Adrenal gland (tissue), 12 donors: ENCODE data around the gene SMAD7. TPM values are rescaled to one million over a fixed set of nuclear protein-coding genes. Genes with fewer than 3 reads are reported as not detected.

Experiments used
- DNase-seq, 7 donors: peaks; one replicate each; pipeline ENCODE4 v3.0.0-alpha.2; 2019 to 2020
- H3K27ac ChIP-seq, 5 donors: fragments of 200-600 bp; sonication (generic) in 4 of 5; 1 replicate in 3 of 5; 2 replicates in 2 of 5; pipeline versions ENCODE4 v1.5.1 to v1.8.0; 2016 to 2020; ENCODE audit warnings: mild to moderate bottlenecking in 1 of 5
- H3K27me3 ChIP-seq: fragments of 200-600 bp; 2 replicates; pipeline ENCODE4 v1.8.0; 2021
- H3K36me3 ChIP-seq, 2 donors: fragments of 200-600 bp; replicated peaks in 1 of 2; 1 replicate in 1 of 2; 2 replicates in 1 of 2; pipeline versions ENCODE4 v1.5.1 to v1.8.0; 2018 to 2022
- H3K4me1 ChIP-seq, 2 donors: fragments of 200-600 bp; replicated peaks in 1 of 2; 1 replicate in 1 of 2; 2 replicates in 1 of 2; pipeline versions ENCODE4 v1.5.1 to v1.8.0; 2018 to 2021
- H3K4me3 ChIP-seq, 4 donors: fragments of 200-600 bp; sonication (generic) in 3 of 4; one replicate each; pipeline ENCODE4 v1.5.1; 2016 to 2018
- H3K9me3 ChIP-seq, 3 donors: fragments of 200-600 bp; sonication (generic) in 1 of 3; replicated peaks in 1 of 3; 1 replicate in 2 of 3; 2 replicates in 1 of 3; pipeline versions ENCODE4 v1.5.1 to v1.8.0; 2016 to 2021
- POLR2A ChIP-seq, 2 donors: fragments of 450-650 bp; IDR thresholded peaks; one replicate each; pipeline ENCODE4 v1.6.1; 2017; ENCODE audit warnings: antibody characterized with exemption in 2 of 2, mild to moderate bottlenecking in 2 of 2, moderate library complexity in 1 of 2
- WGBS, 4 donors: extraction: QIAGEN DNeasy Blood & Tissue Kit in 2 of 4; methylation state at CpG; one replicate each; pipeline versions ENCODE4 v1.1.5 to v1.1.7; 2013 to 2017; 5-methylcytosine and 5-hydroxymethylcytosine counted together
- intact Hi-C, 2 donors: fragments of 100-400 bp; cut with DNase I; formaldehyde crosslinking; loops; one replicate each; pipeline versions ENCODE4 v1.14.1 to v1.15.0; 2022 to 2023
- polyA plus RNA-seq, 3 donors: library from polyadenylated mRNA; stranded (reverse); fragments of 200-250 nt in 2 of 3; fragments of 350-450 nt in 1 of 3; fragmentation: Illumina TruSeq in 1 of 3; extraction: RNeasy Lipid Tissue Mini Kit (QIAGEN cat#74804) in 1 of 3; gene quantifications; one replicate each; pipeline ENCODE4 v1.2.3, GENCODE V29; 2013 to 2014
- total RNA-seq, 9 donors: library from RNA; depleted of rRNA in 4 of 9; stranded (reverse); fragments of >200 nt in 4 of 9; fragments of 120-200 nt in 1 of 9; fragmentation: NEBNext Ultra II Directional in 1 of 9; extraction: Animal tissue kit (Norgen Biotek cat#: 25700) in 1 of 9; gene quantifications; one replicate each; pipeline versions ENCODE4 v1.1.0 to v1.2.4, GENCODE V29; 2013 to 2023
- TF ChIP-seq, protein P1 (sequence below), 6 experiments: fragments of 450-650 bp in 4 of 6; fragments of 200-600 bp in 2 of 6; sonication (generic) in 1 of 6; IDR thresholded peaks; 1 replicate in 5 of 6; 2 replicates in 1 of 6; pipeline versions ENCODE4 v1.5.1 to v1.8.0; 2016 to 2021; ENCODE audit warnings: antibody characterized with exemption in 6 of 6, mild to moderate bottlenecking in 2 of 6, moderate library complexity in 1 of 6
- donor health status: healthy with polysubstance abuse.
- donor health status: Bipolar disorder and iron deficiency.
- donor health status: DM: yes; HTN: yes; CAD: no.
- donor health status: DM: no; HTN: no; CAD: no.
- donor health status: DM: no; HTN: no; CAD: no.
- donor health status: DM: yes; HTN: yes; CAD: no.

The SMAD7 gene
- total and polyA plus RNA-seq, 12 donors: 6.1 to 68.3 (median 16.8) TPM

GRCh38 chr18:48941672-48942071, 9.1 kb downstream of the SMAD7 start:
- peaks cover 0 to 10% of the 10 kb centered on the region in 2 donors for H3K36me3 ChIP-seq
- TF ChIP-seq, protein P1, sequence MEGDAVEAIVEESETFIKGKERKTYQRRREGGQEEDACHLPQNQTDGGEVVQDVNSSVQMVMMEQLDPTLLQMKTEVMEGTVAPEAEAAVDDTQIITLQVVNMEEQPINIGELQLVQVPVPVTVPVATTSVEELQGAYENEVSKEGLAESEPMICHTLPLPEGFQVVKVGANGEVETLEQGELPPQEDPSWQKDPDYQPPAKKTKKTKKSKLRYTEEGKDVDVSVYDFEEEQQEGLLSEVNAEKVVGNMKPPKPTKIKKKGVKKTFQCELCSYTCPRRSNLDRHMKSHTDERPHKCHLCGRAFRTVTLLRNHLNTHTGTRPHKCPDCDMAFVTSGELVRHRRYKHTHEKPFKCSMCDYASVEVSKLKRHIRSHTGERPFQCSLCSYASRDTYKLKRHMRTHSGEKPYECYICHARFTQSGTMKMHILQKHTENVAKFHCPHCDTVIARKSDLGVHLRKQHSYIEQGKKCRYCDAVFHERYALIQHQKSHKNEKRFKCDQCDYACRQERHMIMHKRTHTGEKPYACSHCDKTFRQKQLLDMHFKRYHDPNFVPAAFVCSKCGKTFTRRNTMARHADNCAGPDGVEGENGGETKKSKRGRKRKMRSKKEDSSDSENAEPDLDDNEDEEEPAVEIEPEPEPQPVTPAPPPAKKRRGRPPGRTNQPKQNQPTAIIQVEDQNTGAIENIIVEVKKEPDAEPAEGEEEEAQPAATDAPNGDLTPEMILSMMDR (IDR thresholded peaks at IDR 0.05): no peak
- TF ChIP-seq POLR2A (IDR thresholded peaks at IDR 0.05): no peak
- H3K4me1 ChIP-seq: peaks cover 69 to 96% of the 10 kb centered on the region in 2 donors
- H3K27me3 ChIP-seq: no peaks in the 10 kb centered on the region
- peak overlapping the region in 3 of 5 donors; percentile 16 to 99 (median 84) for H3K27ac ChIP-seq
- no peaks in the 10 kb centered on the region for H3K9me3 ChIP-seq
- H3K4me3 ChIP-seq: no peak overlapping the region
- 62 to 84% (median 79%) methylated on average over 6 to 7 of the region's 7 CpGs for WGBS, 4 donors
- no peak for DNase-seq
- intact Hi-C loops: loop anchor here (10.0 kb wide), 4 partner anchors 107 to 267 kb away; no protein-coding TSS in a partner anchor

DNA sequence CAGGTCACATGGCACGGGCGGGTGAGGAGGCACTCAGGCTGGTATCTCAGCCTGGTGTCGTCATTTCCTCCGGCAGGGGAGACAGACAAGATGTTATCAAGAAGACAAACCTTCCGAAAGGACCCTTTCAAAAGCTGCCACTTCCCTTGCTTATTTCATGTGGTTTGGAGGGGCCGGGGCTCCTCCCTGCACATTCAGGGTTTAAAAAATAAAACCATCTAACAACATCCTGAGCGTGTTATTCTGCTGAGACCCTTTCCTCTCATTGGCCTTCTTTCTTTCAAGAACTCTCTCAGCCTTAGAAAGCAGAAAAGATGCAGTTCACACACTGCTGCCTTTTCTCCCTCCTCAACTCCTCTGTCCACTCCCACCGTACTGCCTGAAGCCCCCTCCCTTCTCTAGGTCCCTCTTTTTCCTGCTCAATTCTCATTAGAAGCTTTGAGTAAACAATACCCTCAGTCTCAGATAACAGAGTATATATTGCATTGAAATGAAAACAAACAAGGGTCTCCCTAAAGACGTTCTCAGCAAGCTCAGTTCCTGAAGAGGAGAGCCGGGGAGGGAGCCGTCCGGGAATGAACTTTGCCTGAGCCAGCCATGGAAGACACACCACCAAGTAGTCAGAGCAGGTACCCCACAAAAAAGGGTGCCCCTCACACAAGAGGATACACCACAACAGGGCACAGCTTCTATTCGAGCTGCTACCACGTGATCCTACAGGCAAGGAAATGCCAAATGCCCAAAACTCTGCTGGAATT, 9.7 kb downstream of the SMAD7 start:
- Histone ChIP-seq H3K4me1 (peaks cover 64 to 92% of the 10 kb centered on the region in 2 donors), H3K27me3 (no peaks in the 10 kb centered on the region), H3K36me3 (peaks cover 0 to 13% of the 10 kb centered on the region in 2 donors), H3K27ac (peak overlapping the region in 4 of 5 donors; percentile 56 to 99 (median 76)), H3K9me3 (no peaks in the 10 kb centered on the region), H3K4me3 (no peak overlapping the region)
- DNase-seq: peak in 1 of 7 donors; percentile 70
- intact Hi-C loops: loop anchor here (10.0 kb wide), 4 partner anchors 106 to 266 kb away; no protein-coding TSS in a partner anchor
- no peak for TF ChIP-seq POLR2A (IDR thresholded peaks at IDR 0.05)
- TF ChIP-seq, protein P1 (IDR thresholded peaks at IDR 0.05): no peak
- 58 to 68% (median 64%) methylated on average over 14 of the region's 14 CpGs for WGBS, 4 donors

DNA sequence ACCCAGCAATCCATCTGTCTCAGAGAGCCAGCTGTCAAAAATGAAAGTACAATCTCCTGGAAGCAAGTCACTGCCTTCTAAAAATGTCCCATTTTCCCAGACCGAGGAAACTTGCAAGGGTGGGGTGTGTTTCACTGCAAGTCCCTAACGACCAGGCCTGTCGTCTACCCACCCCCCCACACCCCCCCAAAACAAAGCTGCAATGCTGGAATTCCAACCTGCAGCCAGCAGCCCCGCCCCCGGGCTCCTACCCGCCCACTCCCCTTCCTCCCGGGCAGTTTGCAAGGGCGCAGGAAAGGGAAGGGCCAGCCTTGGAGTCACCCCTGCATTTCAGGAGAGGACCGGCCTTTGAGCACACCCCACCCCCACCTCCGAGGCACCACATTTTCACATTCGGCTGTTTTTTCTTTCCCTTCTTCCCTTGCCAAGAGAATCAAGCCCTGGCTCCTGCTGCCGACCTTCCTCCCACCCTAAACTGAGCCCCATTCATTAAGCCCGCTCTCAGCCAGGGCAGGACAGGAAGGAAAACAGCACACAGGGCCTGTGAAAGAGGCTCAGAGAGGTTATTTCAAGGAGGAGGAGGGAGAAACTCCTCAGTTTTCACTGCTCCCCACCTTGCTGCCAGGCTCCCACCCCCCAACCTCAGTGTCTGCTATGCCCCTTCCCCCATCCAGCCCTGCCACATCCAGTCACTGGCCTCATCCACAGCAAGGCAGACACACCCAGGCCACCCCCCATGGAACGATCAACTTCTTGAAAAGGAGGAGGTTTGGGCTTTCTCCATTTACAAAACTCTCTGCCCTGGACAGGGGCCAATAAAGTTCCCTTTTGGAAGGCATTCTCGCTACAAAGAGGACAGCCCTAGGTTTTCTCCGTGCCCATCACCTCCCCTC, 11.3 kb downstream of the SMAD7 start:
- peaks cover 0 to 13% of the 10 kb centered on the region in 2 donors for H3K36me3 ChIP-seq
- H3K4me1 ChIP-seq: peaks cover 61 to 90% of the 10 kb centered on the region in 2 donors
- H3K9me3 ChIP-seq: no peaks in the 10 kb centered on the region
- DNase-seq: peak in 4 of 7 donors; percentile 41 to 63 (median 56)
- TF ChIP-seq, protein P1 (IDR thresholded peaks at IDR 0.05): no peak
- TF ChIP-seq POLR2A (IDR thresholded peaks at IDR 0.05): no peak
- peak overlapping the region in 1 of 4 donors; percentile 43 for H3K4me3 ChIP-seq
- intact Hi-C loops: loop anchor here (10.0 kb wide), 4 partner anchors 105 to 265 kb away; no protein-coding TSS in a partner anchor
- H3K27ac ChIP-seq: peak overlapping the region; percentile 52 to 99 (median 68)
- H3K27me3 ChIP-seq: no peaks in the 10 kb centered on the region
- 5 to 9% (median 6%) methylated on average over 9 to 16 of the region's 16 CpGs for WGBS, 4 donors

- Histone ChIP-seq H3K4me3 (peak overlapping the region in 1 of 4 donors; percentile 43), H3K27me3 (no peaks in the 10 kb centered on the region), H3K27ac (peak overlapping the region in 3 of 5 donors; percentile 68 to 99 (median 85)), H3K4me1 (peaks cover 59 to 90% of the 10 kb centered on the region in 2 donors), H3K9me3 (no peaks in the 10 kb centered on the region), H3K36me3 (peaks cover 0 to 13% of the 10 kb centered on the region in 2 donors)
- DNase-seq: no peak
- TF ChIP-seq, protein P1 (IDR thresholded peaks at IDR 0.05): no peak
- no peak for TF ChIP-seq POLR2A (IDR thresholded peaks at IDR 0.05)
- 36 to 72% (median 46%) methylated on average over 7 to 9 of the region's 9 CpGs for WGBS, 4 donors
- intact Hi-C loops: no loop called here
Observed at GRCh38 chr18:48938827-48939204, 11.9 kb downstream of the SMAD7 start.
